ENCODE measurements around the gene IQSEC1.
A peak's percentile ranks its signal among the peaks of the same experiment; 100 is the strongest.

IQSEC1 gene

GRCh38 chr3:13085846-13086179 is 12.6 kb upstream of the IQSEC1 start:
- DNase-seq (ENCODE audit: low spot score) = no peak

- DNase-seq (ENCODE audit: low spot score) = no peak
Measured at GRCh38 chr3:13085081-13085845, 12.0 kb upstream of the IQSEC1 start.

GRCh38 chr3:13083898-13084297 is 10.7 kb upstream of the IQSEC1 start:
- no peak for DNase-seq (ENCODE audit: low spot score)

- no peak for DNase-seq (ENCODE audit: low spot score)
Measured at GRCh38 chr3:13083254-13083653, 10.0 kb upstream of the IQSEC1 start.

GRCh38 chr3:13082677-13083076 is 9.4 kb upstream of the IQSEC1 start:
- no peak for DNase-seq (ENCODE audit: low spot score)

- no peak for DNase-seq (ENCODE audit: low spot score)
Measured at GRCh38 chr3:13081603-13082360, 8.6 kb upstream of the IQSEC1 start.

GRCh38 chr3:13080591-13080990 is 7.4 kb upstream of the IQSEC1 start:
- no peak for DNase-seq (ENCODE audit: low spot score)

GRCh38 chr3:13080026-13080425 is 6.8 kb upstream of the IQSEC1 start:
- no peak for DNase-seq (ENCODE audit: low spot score)

GRCh38 chr3:13079510-13079909 is 6.3 kb upstream of the IQSEC1 start:
- DNase-seq (ENCODE audit: low spot score) = no peak

GRCh38 chr3:13079051-13079450 is 5.8 kb upstream of the IQSEC1 start:
- DNase-seq (ENCODE audit: low spot score) = no peak

- peak; percentile 82 for DNase-seq (ENCODE audit: low spot score)
Measured at GRCh38 chr3:13078163-13078905, 5.1 kb upstream of the IQSEC1 start.

GRCh38 chr3:13077431-13078162 is 4.4 kb upstream of the IQSEC1 start:
- DNase-seq (ENCODE audit: low spot score) = peak; percentile 61

- no peak for DNase-seq (ENCODE audit: low spot score)
Measured at GRCh38 chr3:13075986-13076654, 2.9 kb upstream of the IQSEC1 start.

- no peak for DNase-seq (ENCODE audit: low spot score)
Measured at GRCh38 chr3:13075318-13075717, 2.1 kb upstream of the IQSEC1 start.

GRCh38 chr3:13074006-13074375 is 762 bp upstream of the IQSEC1 start:
- no peak for DNase-seq (ENCODE audit: low spot score)

GRCh38 chr3:13072600-13073325 is 466 bp downstream of the IQSEC1 start:
- peak; percentile 60 for DNase-seq (ENCODE audit: low spot score)

GRCh38 chr3:13072239-13072599 is 1.0 kb downstream of the IQSEC1 start:
- DNase-seq (ENCODE audit: low spot score) = peak; percentile 67

- no peak for DNase-seq (ENCODE audit: low spot score)
Measured at GRCh38 chr3:13071695-13072094, 1.5 kb downstream of the IQSEC1 start.

- DNase-seq (ENCODE audit: low spot score) = no peak
Measured at GRCh38 chr3:13070391-13071070, 2.7 kb downstream of the IQSEC1 start.

- no peak for DNase-seq (ENCODE audit: low spot score)
Measured at GRCh38 chr3:13069495-13069894, 3.7 kb downstream of the IQSEC1 start.
